HG02623 (cell line): ENCODE data around the gene DOCK6.
"Not testable (repeated sequence)": the region's sequence is repeated elsewhere in the genome, so short reads cannot be mapped to it uniquely, and the experiment has no call there.

ENCODE experiments used
- ATAC-seq: cut with Tn5 transposase; IDR thresholded peaks from one replicate; pipeline ENCODE4 v1.9.1; 2021; ENCODE audit warnings: moderate library complexity; ENCODE audit not compliant: unreplicated experiment

DOCK6 gene

DNA sequence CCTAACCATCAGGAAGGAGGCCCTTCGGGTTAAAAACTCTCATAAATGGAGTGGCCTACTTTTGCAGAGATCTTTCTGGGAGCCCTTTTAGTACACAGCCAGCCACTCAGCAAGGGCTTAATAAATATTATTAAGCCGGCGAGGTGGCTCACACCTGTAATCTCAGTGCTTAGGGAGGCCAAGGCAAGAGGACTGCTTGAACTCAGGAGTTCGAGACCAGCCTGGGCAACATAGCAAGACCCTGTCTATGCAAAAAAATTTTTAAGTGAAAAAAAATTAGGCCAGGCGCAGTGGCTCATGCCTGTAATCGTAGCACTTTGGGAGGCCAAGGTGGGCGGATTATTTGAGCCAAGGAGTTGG is 64.2 kb downstream of the DOCK6 start:
- no peak for ATAC-seq

DNA sequence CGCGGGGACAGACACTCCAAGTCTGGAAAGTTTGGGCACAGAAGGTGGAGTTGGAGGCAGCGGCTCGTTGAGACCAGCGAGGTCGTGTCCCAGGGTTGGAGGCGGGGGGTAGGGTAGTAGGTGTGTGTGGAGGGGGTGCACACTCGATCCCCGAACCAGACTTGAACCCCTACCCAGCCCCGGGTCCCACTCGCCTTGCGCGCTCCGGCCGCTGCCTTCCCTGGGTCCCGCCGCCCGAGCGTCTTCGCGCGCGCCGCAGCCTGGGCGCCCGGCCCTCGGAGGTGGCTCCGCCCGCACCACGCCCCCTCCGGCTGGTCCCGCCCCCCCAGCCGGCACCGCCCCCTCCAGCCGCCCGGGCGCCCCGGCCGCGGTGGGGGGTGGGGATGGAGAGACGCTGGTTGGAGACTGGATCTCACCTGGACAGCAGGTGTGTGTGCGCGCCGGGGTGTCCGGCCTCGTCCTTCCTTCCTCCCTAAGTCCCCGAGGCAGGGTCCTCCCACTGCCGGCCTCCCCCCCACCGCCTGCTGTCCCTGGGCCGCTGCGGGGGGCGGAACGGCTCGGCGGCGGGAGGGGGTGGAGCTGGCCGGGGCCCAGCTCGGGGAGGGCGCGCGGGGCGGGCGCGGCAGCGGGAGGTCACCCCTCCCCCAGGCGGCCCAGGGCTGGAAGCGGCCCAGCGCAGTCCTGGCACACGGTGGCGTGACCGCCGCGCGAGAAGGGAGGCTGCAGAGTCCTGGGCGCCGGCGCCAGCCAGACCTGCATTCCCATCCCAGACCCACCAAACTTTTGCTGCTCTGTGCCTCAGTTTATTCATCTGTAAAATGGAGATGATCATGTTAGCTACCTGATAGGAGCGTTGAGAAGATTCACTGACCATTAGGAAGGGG is 64.8 kb downstream of the DOCK6 start, which contains the start of gene KANK2:
KANK2 (minus strand) TSS at position 255 of the 884 bp plus-strand sequence. CDS start 3,034 bp downstream, outside the sequence.
- ATAC-seq = peak; percentile 68

GRCh38 chr19:11196406-11197287 is 65.7 kb downstream of the DOCK6 start:
- no peak for ATAC-seq

DNA sequence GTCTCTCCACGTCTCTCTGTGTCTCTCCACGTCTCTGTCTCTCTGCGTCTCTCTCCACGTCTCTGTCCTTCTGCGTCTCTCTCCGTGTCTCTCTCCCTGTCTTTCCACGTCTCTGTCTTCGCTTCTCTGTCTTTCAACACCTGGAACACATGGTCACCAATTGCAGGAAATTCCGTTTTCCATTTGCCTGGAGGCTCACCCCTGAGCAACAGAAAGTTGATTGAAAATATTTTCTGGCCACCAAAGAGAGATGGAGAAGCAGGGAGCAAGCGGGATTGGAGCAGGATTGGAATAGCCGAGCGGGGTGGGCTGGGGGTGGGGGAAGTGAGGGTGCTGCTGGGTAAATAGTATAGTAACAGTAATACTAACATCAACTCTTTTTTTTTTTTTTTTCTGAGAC is 66.6 kb downstream of the DOCK6 start:
- no peak for ATAC-seq

- no peak for ATAC-seq
Observed at GRCh38 chr19:11194656-11195558, 67.4 kb downstream of the DOCK6 start.

DNA sequence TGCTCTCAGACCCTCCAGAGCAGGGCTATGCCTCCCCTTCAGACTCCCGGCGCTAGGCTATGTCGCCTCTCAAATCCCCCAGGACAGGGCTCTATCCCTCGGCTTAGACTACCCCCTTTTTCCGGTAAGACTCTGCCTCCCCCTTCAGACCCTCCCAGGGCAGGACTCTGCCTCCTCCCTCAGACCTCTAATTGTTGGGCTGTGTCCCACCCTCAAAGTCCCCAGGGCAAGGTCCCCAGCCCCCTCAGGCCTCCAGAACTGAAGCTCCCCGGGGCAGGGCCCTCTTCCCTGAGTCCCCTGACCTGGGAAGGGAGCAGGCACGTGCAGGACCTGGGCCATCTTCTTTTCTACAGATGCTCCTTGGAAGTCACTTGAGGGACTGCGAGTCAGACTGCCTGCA is 68.2 kb downstream of the DOCK6 start:
- no peak for ATAC-seq

DNA sequence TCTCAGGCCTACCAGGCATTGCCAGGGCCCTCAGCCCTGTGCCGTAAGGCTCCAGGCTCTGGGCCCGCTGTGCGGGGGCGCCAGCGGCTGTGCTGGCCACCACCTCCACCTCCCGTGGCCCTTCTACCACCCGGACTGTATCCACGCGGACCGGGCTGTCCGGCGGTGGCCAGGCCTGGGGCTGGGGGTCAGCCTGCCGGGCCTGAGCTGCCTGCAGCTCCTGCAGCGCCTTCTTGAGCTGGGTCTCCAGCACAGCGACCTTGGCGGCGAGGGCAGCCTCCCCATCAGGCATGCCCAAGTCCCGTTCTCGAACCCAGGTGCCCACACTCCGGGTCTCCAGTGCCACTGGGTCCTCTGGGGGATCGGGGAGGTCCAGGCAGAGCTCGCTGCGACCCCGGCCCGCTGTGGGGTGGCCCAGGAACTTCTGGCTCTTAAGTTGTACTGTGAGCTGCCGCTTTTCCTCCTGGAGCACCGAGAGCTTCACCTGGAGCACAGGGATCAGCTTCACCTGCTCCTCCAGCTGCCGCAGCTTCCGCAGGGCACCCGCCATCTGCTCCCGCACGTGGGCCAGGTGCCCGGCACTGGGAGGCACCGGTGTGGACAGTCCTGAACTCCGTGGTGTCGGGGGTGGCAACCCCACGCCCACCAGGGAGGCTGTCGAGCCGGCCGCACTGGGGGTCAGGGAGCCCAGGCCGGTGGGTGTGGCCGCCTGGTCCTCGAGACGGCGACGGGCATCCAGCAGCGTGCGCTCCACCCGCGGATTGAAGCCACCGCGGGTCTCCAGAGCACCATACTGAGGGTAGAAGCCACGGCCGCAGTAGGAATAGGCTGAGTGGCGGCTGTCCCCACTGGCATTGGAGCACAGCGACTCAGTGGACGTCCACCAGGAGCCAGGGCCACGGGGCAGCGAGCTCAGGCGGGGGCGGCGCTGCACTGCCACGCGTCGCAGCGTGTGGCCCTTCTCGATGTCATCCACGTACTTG is 69.1 kb downstream of the DOCK6 start:
- no peak for ATAC-seq

DNA sequence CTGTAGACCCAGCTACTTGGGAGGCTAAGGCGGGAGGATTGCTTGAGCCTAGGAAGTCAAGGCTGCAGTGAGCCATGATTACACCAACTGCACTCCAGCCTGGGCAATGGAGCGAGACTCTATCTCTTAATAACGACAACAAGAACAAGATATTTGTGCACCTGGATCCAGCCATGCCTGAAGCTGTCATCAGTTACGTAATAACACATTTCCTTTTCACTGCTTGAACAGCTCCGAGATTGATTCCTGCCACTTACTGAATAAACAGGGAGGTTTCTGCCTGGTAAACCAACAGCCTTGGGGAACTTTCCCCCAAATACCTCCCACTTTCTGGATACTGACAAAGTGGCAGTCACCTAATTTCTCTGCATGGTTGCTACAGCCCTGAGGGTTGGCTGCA is 70.4 kb downstream of the DOCK6 start:
- ATAC-seq = no peak

DNA sequence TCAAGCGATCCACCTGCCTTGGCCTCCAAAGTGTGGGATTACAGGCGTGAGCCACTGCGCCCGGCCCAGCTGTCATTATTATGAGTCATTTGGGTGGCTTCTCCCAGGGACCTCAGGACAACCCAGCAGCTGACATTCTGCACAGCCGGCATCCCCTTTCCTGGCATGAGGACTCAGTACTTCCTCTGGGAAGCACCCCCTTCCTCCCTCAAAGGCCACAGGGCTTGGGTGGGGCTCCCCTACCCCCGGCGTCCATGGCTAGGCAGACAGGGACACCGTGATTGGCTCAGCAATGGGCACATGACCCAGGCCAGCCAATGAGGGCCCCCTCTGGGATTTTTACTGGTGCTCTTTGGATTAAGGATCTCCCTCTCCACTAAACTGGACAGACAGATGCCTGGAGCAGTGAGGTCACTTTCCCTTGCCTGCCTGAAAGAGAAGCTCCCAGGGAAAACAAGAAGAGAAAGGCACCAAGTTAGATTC is 71.0 kb downstream of the DOCK6 start:
- ATAC-seq = no peak

- ATAC-seq = no peak
Observed at GRCh38 chr19:11190501-11190900, 71.8 kb downstream of the DOCK6 start.

GRCh38 chr19:11187441-11187840 is 74.9 kb downstream of the DOCK6 start:
- ATAC-seq = no peak

DNA sequence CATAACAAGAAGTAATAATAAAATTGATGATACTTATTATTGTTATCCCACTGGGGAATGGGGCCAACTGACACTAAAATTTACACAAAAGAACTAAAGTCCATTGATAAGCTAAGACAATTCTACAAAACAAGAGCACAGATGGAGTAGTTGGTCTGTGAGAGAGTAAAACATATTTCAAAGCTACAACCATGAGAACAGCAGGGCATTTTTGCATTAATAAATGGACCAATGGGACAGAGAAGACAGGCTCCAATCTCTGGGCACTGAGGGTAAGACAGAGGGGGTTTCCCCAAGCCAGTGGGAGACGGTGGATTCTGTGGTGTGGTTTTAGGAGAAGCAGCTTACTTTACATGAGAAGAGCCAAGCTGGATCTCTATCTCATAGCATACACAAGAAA is 79.3 kb downstream of the DOCK6 start:
- ATAC-seq = no peak

DNA sequence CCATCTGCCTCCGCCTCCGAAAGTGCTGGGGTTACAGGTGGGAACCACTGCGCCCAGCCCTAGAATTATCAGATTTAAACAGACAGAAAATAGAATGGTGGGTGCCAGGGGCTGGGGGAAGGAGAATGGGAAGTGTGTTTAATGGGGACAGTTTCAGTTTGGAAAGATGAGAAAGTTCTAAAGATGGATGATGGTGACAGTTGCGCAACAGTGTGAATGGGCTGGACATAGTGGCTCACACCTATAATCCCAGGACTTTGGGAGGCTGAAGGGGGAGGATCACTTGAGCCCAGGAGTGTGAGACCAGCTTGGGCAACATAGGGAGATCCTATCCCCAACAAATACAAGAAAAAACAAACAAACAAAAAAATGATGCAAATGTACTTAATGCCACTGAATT is 80.8 kb downstream of the DOCK6 start:
- no peak for ATAC-seq

DNA sequence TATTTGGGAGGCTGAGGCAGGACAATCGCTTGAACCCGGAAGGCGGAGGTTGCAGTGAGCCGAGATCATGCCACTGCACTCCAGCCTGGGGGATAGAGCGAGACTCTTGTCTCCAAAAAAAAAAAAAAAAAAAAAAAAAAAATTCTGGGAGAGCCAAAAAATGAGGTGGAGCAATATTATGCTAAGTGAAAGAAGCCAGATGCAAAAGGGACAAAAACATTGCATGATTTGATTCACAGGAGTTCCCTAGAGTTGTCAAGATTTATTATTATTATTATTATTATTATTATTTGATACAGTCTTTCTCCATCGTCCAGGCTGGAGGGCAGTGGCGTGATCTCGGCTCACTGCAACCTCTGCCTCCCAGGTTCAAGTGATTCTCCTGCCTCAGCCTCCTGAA is 81.3 kb downstream of the DOCK6 start:
- ATAC-seq = not testable (repeated sequence)

DNA sequence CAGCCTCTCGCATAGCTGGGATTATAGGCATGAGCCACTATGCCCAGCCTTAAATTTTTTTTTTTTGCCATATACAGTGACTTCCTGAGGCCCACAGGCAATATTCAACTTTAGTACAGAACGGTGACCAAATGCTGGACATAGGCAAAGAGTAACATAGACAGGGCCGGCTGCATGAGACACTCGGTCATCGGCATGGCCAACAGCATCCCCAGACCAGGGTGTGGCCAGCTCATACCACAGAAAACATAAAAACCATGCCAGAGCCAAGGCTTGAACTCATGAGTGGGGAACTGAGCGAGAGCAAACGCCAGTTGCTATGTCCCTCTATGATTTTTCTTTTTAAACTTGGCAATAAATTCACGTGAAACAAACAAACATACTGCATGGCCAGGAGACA is 82.0 kb downstream of the DOCK6 start:
- no peak for ATAC-seq

DNA sequence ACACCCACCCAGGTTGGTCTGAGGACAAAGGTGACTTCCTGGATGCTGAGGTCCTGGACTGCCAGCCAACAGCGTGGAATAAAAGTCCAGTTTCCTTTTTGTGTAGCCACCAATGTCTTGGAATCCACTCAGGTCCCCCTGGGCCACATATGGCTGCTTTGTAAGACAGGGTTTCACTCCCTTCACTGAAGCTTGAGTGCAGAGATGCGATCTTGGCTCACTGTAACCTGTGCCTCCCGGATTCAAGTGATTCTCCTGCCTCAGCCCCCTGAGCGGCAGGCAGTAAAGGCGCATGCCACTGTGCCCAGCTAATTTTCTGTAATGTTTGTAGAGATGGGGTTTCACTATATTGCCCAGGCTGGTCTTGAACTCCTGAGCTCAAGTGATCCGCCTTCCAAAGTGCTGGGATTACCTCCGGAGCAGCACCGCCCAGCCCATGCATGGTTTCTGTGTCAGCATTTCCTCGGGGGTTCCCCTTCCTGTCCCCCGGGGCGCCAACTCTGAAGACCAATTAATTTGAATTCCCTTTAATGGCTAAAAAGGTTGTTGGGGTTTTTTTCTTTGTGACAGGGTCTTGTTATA is 82.5 kb downstream of the DOCK6 start:
- ATAC-seq = no peak

GRCh38 chr19:11179145-11179465 is 83.2 kb downstream of the DOCK6 start:
- ATAC-seq = not testable (repeated sequence)

- no peak for ATAC-seq
Observed at GRCh38 chr19:11177592-11177991, 84.7 kb downstream of the DOCK6 start.

DNA sequence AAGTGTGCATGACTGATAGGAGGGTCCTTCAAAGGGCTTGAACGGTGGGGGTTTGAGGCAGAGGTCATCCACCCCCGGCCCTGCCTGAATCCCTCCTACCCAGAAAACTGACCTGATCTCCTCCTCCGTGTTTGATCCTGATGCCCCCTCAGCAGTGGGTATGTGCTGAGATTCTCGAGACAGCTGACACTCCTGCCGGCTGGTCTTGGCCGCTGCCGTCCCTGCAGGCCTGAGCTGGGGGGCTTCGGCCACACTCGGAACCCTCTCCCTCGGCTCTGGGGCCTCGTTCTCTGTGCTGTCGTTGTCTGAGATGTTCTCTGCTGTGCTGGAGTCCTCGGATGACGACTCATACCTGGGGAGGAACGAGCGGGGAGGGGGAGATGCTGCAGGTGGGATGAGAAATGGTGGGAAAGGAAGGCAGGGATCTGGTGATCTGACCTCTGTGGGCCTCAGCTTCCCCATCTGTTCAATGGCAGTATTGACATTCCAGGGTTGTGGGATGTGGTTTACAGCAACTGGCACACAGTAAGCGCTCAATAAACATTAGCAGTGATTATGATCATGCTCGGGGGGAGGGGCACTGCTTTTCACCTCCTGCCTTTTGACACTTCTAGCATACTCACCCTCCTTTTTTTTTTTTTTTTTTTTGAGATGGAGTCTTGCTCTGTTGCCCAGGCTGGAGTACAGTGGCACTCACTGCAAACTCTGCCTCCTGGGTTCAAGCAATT is 85.7 kb downstream of the DOCK6 start:
- ATAC-seq = no peak
